NCI-H524 (cell line): ENCODE measurements around the gene RAMP3.
A peak's percentile ranks its signal among the peaks of the same experiment; 100 is the strongest.
"Not testable (repeated sequence)": the region's sequence is repeated elsewhere in the genome, so short reads cannot be mapped to it uniquely, and the experiment has no call there.

Experiments used
- DNase-seq, 2 experiments: peaks; one replicate each; lab custom pipeline; 2025; lab: John Stamatoyannopoulos, UW

The RAMP3 gene

DNA sequence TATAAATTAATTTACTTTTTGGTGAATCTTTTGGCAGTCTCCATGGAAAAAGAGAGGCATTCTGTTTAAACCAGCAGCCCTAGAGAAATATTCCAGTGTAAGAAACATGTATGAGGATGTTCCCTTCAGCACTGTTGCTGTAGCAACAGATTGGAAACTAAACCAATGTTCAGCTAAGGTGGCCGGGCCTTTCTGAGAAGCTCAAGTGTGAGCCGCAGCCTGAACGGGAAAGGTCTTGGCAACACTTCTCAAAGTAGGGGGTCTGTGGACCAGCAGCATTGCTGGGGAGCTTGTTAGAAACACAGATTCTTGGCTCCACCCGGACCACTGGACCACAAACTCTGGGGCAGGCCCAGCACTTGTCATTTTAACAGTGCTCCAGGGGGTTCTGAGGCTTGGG, 36.2 kb downstream of the RAMP3 start:
- DNase-seq = no peak

GRCh38 chr7:45196374-45196773, 38.8 kb downstream of the RAMP3 start:
- DNase-seq = no peak

GRCh38 chr7:45197461-45197860, 39.9 kb downstream of the RAMP3 start:
- no peak for DNase-seq

DNA sequence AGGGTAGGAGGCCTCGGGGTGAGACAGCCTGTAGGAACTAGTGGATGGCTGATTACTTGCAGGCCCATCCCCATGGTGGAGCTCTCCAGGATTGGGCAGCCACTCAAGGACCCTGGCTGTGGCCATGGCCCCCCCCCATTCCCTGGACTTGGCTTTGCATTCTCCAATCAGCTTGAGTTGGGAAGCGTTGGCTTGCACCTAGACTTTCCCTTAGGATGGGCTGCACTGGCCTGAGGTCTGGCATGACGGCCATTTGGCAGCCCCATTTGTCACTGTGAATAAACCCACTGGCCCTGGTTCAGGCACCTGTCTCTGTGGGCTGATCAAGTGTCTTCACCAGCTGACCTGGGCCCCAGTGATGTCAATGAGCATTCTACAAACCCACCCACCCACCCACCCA, 41.4 kb downstream of the RAMP3 start:
- DNase-seq = no peak

- DNase-seq = no peak
Observed at GRCh38 chr7:45199506-45199905, 41.9 kb downstream of the RAMP3 start.

DNA sequence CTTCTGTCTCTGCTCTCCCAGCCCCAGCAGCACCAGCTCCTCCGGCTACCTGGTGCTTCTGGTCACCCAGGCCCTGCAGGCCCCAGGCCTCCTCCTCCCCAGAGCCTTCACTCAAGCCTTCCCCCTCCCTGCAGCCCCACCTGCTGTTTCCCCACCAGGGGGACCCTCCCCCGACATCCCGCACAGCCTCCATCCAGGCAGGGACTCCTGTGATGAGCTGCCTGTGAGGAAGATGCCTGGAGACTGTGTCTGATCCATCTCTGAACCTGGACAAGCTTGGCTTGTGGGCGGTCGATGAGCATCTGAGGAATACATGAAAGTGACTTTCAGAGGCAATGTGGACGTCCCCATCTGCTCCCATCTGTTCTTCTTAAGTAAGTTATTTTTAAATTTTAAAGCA, 45.0 kb downstream of the RAMP3 start:
- DNase-seq = no peak

- DNase-seq = no peak
Observed at GRCh38 chr7:45203036-45203435, 45.4 kb downstream of the RAMP3 start.

GRCh38 chr7:45203459-45203858, 45.9 kb downstream of the RAMP3 start:
- no peak for DNase-seq

GRCh38 chr7:45203936-45204445, 46.4 kb downstream of the RAMP3 start:
- DNase-seq = no peak

DNA sequence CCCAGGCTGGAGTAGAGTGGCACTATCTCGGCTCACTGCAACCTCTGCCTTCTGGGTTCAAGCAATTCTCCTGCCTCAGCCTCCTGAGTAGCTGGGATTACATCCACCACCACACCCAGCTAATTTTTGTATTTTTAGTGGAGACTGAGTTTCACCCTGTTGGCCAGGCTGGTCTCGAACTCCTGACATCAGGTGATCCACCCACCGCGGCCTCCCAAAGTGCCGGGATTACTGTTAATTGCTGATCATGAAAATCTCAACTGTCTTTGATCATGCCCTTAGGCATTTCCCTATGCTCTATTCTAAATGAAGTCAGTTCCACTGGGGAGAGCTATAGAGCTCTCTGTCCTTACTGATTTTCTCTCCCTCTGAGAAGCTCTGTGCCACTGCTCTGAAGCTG, 48.7 kb downstream of the RAMP3 start:
- DNase-seq = not testable (repeated sequence)

GRCh38 chr7:45209909-45210308, 52.3 kb downstream of the RAMP3 start:
- not testable (repeated sequence) for DNase-seq

- DNase-seq = no peak
Observed at GRCh38 chr7:45211066-45211465, 53.5 kb downstream of the RAMP3 start.

DNA sequence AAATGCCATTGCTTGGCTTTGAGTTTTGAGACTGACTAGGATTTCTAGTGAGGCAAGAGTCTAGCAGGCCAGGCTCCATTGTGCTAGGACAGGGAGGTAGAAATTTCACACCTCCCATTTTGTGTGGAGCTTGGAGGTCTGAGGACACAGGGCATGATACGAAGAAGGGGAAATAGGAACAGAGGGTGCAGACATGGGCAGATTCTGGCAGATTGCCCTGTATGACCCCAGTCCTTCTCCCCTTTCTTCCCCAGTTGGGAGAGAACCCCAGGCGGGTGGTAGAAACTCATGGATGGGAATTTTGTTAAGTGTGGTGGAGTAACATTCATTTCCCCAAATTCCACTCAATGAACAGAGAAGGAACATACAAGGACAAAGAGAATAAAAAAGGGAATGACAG, 54.4 kb downstream of the RAMP3 start:
- DNase-seq = no peak

GRCh38 chr7:45212606-45213005, 55.0 kb downstream of the RAMP3 start:
- no peak for DNase-seq

- peak; percentile 92 to 96 for DNase-seq
Observed at GRCh38 chr7:45215601-45216062, 58.0 kb downstream of the RAMP3 start.

DNA sequence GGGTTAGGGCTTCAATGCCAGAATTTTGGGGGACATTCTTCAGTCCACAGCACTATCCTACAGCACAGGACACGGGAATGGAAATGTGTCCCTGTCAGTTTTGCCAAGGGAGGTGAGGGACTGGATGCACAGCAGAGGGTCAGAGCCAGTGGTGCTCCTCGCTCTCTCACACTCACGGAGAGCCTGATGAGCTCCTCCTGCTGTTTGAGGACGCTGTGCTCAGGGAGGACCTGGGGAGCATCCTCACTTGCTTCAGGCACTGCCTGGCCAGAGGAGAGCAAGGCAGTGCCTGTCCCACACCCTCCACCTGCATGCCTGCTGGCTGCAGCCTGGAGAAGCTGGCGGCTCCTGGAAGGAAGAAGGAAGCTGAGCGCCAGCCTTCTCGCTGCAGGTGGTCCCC, 58.6 kb downstream of the RAMP3 start:
- peak in 1 of 2 experiments; percentile 25 for DNase-seq

DNA sequence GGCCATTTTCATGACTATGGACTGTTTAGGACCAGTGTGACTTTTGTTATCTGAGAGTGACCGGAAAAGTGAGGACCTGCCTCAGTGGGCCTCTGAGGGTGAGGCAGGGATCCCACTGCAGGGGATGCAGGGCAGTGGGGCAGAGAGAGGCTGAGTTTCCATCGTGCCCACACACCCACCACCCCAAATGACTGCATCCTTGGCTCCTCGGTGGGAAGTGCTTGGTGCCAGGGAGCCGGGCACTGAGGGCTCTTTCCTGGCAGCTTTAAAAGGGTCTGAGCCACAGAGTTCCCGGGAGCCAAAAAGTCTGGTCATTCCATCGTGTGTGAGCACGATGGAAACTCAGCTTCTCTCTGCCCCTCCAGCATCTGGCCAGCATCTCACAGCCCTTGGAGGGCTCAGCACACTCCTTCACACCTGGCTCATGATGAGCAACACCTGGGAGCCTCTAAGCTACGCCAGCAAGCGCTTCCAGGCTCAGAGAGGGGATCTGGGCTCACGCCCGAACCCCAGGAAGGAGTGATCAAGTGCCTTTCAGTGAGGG, 59.1 kb downstream of the RAMP3 start:
- no peak for DNase-seq

DNA sequence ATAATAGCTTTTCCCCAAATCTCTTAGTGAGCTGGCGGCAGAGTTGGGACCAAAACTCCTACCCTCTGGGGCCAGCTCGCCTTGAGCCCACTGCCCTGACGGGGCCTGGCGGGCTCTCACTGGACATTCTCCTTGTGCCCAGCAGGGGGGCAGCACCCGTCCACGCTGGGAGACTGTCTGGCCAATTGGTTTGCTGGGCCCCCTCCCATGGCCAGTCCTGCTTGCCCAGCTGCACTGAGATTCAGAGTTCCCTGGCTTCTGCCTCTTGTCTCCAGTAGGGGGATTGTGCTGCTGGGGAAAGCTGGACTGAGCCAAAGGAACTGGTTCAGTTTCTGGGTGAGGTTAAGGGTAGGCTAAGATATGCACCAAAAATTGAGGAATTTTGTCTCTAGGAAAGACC, 59.8 kb downstream of the RAMP3 start:
- DNase-seq = peak in 1 of 2 experiments; percentile 42

GRCh38 chr7:45219130-45219529, 61.5 kb downstream of the RAMP3 start:
- DNase-seq = peak in 1 of 2 experiments; percentile 59

- DNase-seq = no peak
Observed at GRCh38 chr7:45219801-45220435, 62.3 kb downstream of the RAMP3 start.

DNA sequence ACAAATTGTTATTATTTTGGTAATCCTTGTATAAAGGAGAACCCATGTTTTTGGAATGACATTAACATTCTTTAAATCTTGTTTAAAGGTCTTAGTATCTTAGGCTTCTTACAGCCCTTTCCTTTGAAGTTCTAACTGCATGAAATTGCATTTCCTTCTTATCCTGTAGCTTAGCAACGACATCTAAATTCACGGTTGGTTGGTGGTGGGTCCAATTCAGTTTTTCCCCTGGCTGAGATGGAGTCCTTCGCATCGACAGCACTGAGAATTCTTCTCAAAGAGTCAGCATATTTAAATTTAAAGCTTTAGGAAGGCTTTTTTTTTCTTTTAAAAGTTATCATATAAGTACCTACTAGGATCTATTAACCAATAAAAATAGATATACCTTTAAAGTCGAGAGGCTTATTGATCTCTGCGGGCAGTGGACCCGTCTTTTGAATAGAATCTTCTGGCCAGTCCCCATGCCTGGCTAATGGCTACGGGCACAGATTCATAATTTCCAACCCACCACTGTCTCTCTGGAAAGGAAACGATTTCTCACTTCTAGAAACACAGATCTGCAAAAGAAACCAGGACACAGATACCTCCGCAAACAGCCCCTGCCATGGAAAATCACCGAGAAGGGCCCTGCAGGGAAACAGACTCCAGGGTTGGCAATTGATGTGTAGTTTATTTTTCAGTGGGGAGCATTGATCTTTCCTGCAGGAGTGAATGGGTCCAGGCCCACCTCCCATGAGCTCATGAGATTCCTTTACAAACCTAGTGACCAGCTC, 63.4 kb downstream of the RAMP3 start:
- DNase-seq = no peak

DNA sequence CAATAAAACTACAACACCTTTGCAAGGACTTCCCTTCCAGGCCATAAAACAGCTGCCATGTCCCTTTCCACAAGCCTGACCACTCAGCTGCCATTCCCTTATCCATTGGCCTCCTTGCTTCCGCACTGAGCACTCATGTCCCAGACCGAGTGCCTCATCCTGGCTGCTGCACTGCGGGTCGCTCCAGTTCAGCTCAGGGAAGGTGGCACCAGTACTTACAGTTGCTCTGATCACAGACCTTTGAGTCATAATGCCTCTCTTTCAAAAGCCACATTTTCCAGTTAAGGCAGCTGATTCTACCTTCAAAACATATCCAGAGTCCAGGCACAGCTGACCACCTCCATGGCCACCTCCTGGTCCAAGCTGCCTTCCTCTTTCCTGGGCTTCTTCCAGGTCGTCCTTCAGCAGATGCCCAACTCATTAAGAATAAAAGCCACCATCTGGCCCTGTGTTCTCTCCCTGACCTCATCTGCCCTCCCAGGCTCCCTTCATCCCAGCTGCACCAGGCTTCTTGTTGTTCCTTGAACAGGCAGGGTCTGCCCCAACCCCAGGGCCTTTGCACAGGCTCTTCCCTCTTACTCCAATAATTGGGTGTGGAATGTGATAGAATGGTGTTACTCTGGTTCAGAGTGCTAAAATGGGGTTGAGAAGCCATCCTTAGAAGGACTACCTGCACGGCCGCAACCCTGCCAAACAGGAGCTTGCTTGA, 64.5 kb downstream of the RAMP3 start:
- peak; percentile 18 to 38 for DNase-seq
